Measurements from ENCODE around the gene GRIN3B. TPM values are rescaled to one million over a fixed set of nuclear protein-coding genes. Genes with fewer than 3 reads are reported as not detected.
A peak's percentile ranks its signal among the peaks of the same experiment; 100 is the strongest.

Gene GRIN3B
- total RNA-seq, 1 experiment from 2014 or later = 0.11 TPM

DNA sequence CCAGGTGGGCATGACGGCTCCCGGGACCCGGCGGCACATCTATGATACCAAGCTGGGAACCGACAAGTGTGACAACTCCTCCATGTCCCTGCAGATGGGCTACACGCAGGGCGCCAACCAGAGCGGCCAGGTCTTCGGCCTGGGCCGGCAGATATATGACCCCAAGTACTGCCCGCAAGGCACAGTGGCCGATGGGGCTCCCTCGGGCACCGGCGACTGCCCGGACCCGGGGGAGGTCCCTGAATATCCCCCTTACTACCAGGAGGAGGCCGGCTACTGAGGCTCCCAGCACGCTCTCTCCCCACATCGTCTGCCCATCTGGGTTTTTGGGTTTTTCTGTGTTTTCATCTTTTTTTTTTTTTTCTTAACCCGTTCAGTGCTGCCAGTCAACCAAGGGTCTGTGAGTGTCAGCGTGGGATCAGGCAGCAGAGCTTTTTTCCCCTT lies 37.4 kb downstream of the GRIN3B start:
- no peaks in the 10 kb centered on the region for H3K27me3 ChIP-seq (ENCODE audit: insufficient read depth, low read depth)
- no peak for DNase-seq
- no peak overlapping the region for H3K4me2 ChIP-seq
- H3K36me3 ChIP-seq (ENCODE audit: low read depth) = no peaks in the 10 kb centered on the region
- POLR2A ChIA-PET (ENCODE audit: unreplicated experiment) = interaction anchor here (0.6 kb wide), 1 partner anchor 45 kb away, joined by 3 read pairs; no protein-coding TSS in a partner anchor
- peaks cover 37% of the 10 kb centered on the region; the same call in 1 of the 2 replicates for H3F3A ChIP-seq (ENCODE audit: insufficient read depth, low read depth)
- H3K79me2 ChIP-seq (ENCODE audit: low read depth) = no peaks in the 10 kb centered on the region
- H3K9me3 ChIP-seq (ENCODE audit: insufficient read depth, low read depth) = no peaks in the 10 kb centered on the region
- H3K4me1 ChIP-seq (replicated peaks; ENCODE audit: insufficient read depth) = peaks cover 10% of the 10 kb centered on the region; the same call in 1 of the 2 replicates
- BruUV-seq (replicated peaks) = no TSS peak
- H3K27ac ChIP-seq = no peak overlapping the region
- CTCF ChIA-PET = interaction anchor here (0.7 kb wide), 1 partner anchor 18 kb away, joined by 3 read pairs; no protein-coding TSS in a partner anchor
- H3K9me2 ChIP-seq (ENCODE audit: insufficient read depth) = no peaks in the 10 kb centered on the region
- intact Hi-C loops (cut with micrococcal nuclease; ENCODE audit: unreplicated experiment) = no loop called here
- no peak for TF ChIP-seq CTCF (conservative IDR thresholded peaks at IDR 0.05)
- TF ChIP-seq EZH2 (IDR thresholded peaks at IDR 0.05; ENCODE audit: low read depth) = no peak
- H3K4me3 ChIP-seq = no peak overlapping the region
- no peaks in the 10 kb centered on the region for H4K20me1 ChIP-seq (ENCODE audit: insufficient read depth)
- H2AFZ ChIP-seq = no peak overlapping the region

DNA sequence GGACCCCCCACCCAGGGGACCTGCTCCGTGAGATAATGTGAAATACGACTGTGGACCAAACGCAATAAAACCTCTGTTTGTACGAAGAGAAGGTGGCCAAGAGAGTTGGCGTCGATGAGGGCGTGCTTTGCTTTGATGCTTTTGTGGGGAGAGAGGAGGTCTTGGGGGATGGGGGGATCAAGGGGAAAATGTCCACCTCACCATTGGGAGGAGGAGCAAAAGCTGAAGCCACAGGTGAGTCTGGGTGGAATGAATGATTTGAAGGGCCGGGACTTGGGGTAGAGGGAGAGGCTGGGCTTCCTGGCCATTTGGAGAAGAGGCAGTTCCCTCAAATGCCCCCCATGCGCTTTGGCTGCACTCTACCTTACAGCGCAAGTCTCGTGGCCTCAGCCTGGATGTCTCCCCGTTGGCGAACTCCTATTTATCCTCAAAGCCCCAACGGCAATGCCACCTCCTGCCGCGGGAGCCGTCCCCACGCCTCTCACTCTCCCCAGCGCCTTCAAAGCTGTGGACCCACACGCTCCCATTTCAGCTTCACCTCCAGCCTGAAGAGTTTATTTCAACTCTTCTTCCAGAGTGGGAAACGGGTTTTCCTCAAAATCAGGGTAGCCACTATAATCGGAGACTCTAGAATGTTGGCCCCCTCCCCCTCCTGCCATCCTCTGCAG lies 38.9 kb downstream of the GRIN3B start:
- Histone ChIP-seq H4K20me1 (ENCODE audit: insufficient read depth) (no peaks in the 10 kb centered on the region), H3K9me3 (ENCODE audit: insufficient read depth, low read depth) (no peaks in the 10 kb centered on the region), H2AFZ (no peak overlapping the region), H3K27me3 (ENCODE audit: insufficient read depth, low read depth) (no peaks in the 10 kb centered on the region), H3K4me1 (replicated peaks; ENCODE audit: insufficient read depth) (peaks cover 10% of the 10 kb centered on the region; the same call in 1 of the 2 replicates), H3K4me2 (peak overlapping the region; percentile 95), H3K4me3 (peak overlapping the region; percentile 72; the same call in 1 of the 2 replicates), H3K36me3 (ENCODE audit: low read depth) (no peaks in the 10 kb centered on the region), H3K79me2 (ENCODE audit: low read depth) (no peaks in the 10 kb centered on the region), H3K27ac (no peak overlapping the region), H3K9me2 (ENCODE audit: insufficient read depth) (no peaks in the 10 kb centered on the region), H3F3A (ENCODE audit: insufficient read depth, low read depth) (peaks cover 37% of the 10 kb centered on the region; the same call in 1 of the 2 replicates)
- no TSS peak for BruUV-seq (replicated peaks)
- ChIA-PET CTCF (no interaction called here), POLR2A (ENCODE audit: unreplicated experiment) (interaction anchor here (0.5 to 0.6 kb wide), 2 partner anchors 12 to 720 kb away, joined by 5 to 6 read pairs; no protein-coding TSS in a partner anchor)
- no peak for TF ChIP-seq EZH2 (IDR thresholded peaks at IDR 0.05; ENCODE audit: low read depth)
- TF ChIP-seq CTCF (conservative IDR thresholded peaks at IDR 0.05) = no peak
- intact Hi-C loops (cut with micrococcal nuclease; ENCODE audit: unreplicated experiment) = no loop called here
- no peak for DNase-seq

- H3K9me3 ChIP-seq (ENCODE audit: insufficient read depth, low read depth) = no peaks in the 10 kb centered on the region
- TSS peak; percentile 24 for BruUV-seq (replicated peaks)
- DNase-seq = peak; percentile 92 to 99
- CTCF ChIA-PET = no interaction called here
- peak within 1 kb of the TSS; percentile 73 for H2AFZ ChIP-seq
- intact Hi-C loops (cut with micrococcal nuclease; ENCODE audit: unreplicated experiment) = no loop called here
- H3K4me1 ChIP-seq (replicated peaks; ENCODE audit: insufficient read depth) = peaks cover 10% of the 10 kb centered on the region; the same call in 1 of the 2 replicates
- H4K20me1 ChIP-seq (ENCODE audit: insufficient read depth) = no peaks in the 10 kb centered on the region
- POLR2A ChIA-PET (ENCODE audit: unreplicated experiment) = interaction anchor here (0.5 to 0.6 kb wide), 4 partner anchors 13 to 229 kb away, joined by 4 to 22 read pairs (median 4); partner anchors contain the start of genes CIRBP and CNN2
- H3K4me3 ChIP-seq = peak within 1 kb of the TSS; percentile 72
- H3K27me3 ChIP-seq (ENCODE audit: insufficient read depth, low read depth) = no peaks in the 10 kb centered on the region
- H3K79me2 ChIP-seq (ENCODE audit: low read depth) = no peaks in the 10 kb centered on the region
- peaks cover 44% of the 10 kb centered on the region for H3F3A ChIP-seq (ENCODE audit: insufficient read depth, low read depth)
- no peak within 1 kb of the TSS for H3K27ac ChIP-seq
- no peaks in the 10 kb centered on the region for H3K9me2 ChIP-seq (ENCODE audit: insufficient read depth)
- H3K36me3 ChIP-seq (ENCODE audit: low read depth) = no peaks in the 10 kb centered on the region
- H3K4me2 ChIP-seq = peak within 1 kb of the TSS; percentile 95
- TF ChIP-seq EZH2 (IDR thresholded peaks at IDR 0.05; ENCODE audit: low read depth) = no peak
- no peak for TF ChIP-seq CTCF (conservative IDR thresholded peaks at IDR 0.05)
These were observed 39.6 kb downstream of the GRIN3B start, which contains the start of gene ABCA7 for GRCh38 chr19:1039646-1040475. Gene ABCA7 (plus strand): TSS chr19:1040107. CDS start chr19:1041362, 1,255 bp downstream.

Measured in PC-9 (cell line).